Mesendoderm (in vitro differentiated cells): ENCODE measurements around the gene ZP3.
"Not testable (repeated sequence)": the region's sequence is repeated elsewhere in the genome, so short reads cannot be mapped to it uniquely, and the experiment has no call there.

Source experiments
- DNase-seq: peaks from one replicate; pipeline ENCODE4 v3.0.0; 2013
- H2AK5ac ChIP-seq: 2 replicates; pipeline ENCODE4 v1.6.1; 2013; ENCODE audit warnings: low read length, inconsistent platforms
- H2BK120ac ChIP-seq: 2 replicates; pipeline ENCODE4 v1.6.1; 2013; ENCODE audit warnings: low read depth, mild to moderate bottlenecking, low read length, moderate library complexity, mixed read lengths
- H2BK15ac ChIP-seq: replicated peaks from 2 replicates; pipeline ENCODE4 v1.6.1; 2013; ENCODE audit warnings: low read depth, mild to moderate bottlenecking, moderate library complexity
- H2BK5ac ChIP-seq: 2 replicates; pipeline ENCODE4 v1.6.1; 2013; ENCODE audit warnings: low read length, inconsistent platforms
- H3K18ac ChIP-seq: 2 replicates; pipeline ENCODE4 v1.6.1; 2013; ENCODE audit warnings: mild to moderate bottlenecking, low read length, mixed read lengths
- H3K23ac ChIP-seq: one replicate; pipeline ENCODE4 v1.6.1; 2013; ENCODE audit warnings: low read length
- H3K27ac ChIP-seq: 2 replicates; pipeline ENCODE4 v1.5.1; 2013; ENCODE audit warnings: low read depth, mild to moderate bottlenecking, inconsistent platforms, low read length, moderate library complexity
- H3K27me3 ChIP-seq: 2 replicates; pipeline ENCODE4 v1.6.1; 2013; ENCODE audit warnings: low read length, control low read depth, mild to moderate bottlenecking, inconsistent platforms; ENCODE audit not compliant: insufficient read depth, poor library complexity
- H3K36me3 ChIP-seq: 2 replicates; pipeline ENCODE4 v1.6.1; 2013; ENCODE audit warnings: low read length, inconsistent platforms; ENCODE audit not compliant: control insufficient read depth, insufficient read depth
- H3K4ac ChIP-seq: one replicate; pipeline ENCODE4 v1.6.1; 2013; ENCODE audit warnings: low read depth, mild to moderate bottlenecking, low read length, moderate library complexity
- H3K4me1 ChIP-seq: 2 replicates; pipeline ENCODE4 v1.6.1; 2013; ENCODE audit warnings: low read depth, low read length, inconsistent platforms; ENCODE audit not compliant: control insufficient read depth
- H3K4me2 ChIP-seq: 2 replicates; pipeline ENCODE4 v1.6.1; 2013; ENCODE audit warnings: low read length
- H3K4me3 ChIP-seq: 2 replicates; pipeline ENCODE4 v1.5.1; 2013; ENCODE audit warnings: mild to moderate bottlenecking, low read length
- H3K56ac ChIP-seq: one replicate; pipeline ENCODE4 v1.6.1; 2013; ENCODE audit warnings: low read length
- H3K79me1 ChIP-seq: 2 replicates; pipeline ENCODE4 v1.6.1; 2013; ENCODE audit warnings: low read length, inconsistent platforms
- H3K79me2 ChIP-seq: 2 replicates; pipeline ENCODE4 v1.6.1; 2013; ENCODE audit warnings: mild to moderate bottlenecking, low read length; ENCODE audit not compliant: control insufficient read depth, insufficient read depth
- H3K9ac ChIP-seq: 2 replicates; pipeline ENCODE4 v1.6.1; 2013; ENCODE audit warnings: low read length, inconsistent platforms
- H4K5ac ChIP-seq: one replicate; pipeline ENCODE4 v1.6.1; 2013; ENCODE audit warnings: low read length
- H4K8ac ChIP-seq: one replicate; pipeline ENCODE4 v1.6.1; 2013; ENCODE audit warnings: low read depth, mild to moderate bottlenecking, control low read depth, low read length, moderate library complexity
- WGBS: extraction: QIAGEN DNeasy Blood & Tissue Kit; methylation state at CpG from one replicate; pipeline ENCODE4 v1.1.7; 2013; ENCODE audit warnings: low lambda C conversion rate, missing lambda C conversion rate; ENCODE audit not compliant: insufficient coverage; ENCODE audit errors: extremely low coverage; 5-methylcytosine and 5-hydroxymethylcytosine counted together

The ZP3 gene

GRCh38 chr7:76439120-76439888 lies 14.6 kb downstream of the ZP3 start:
- not testable (repeated sequence) for H3K56ac ChIP-seq, DNase-seq, H3K9ac ChIP-seq, H3K23ac ChIP-seq, H4K8ac ChIP-seq, H2BK15ac ChIP-seq, H4K5ac ChIP-seq, H3K79me2 ChIP-seq, H3K27ac ChIP-seq, H3K79me1 ChIP-seq, H2BK120ac ChIP-seq, H3K4me2 ChIP-seq, H2BK5ac ChIP-seq, H2AK5ac ChIP-seq, H3K4ac ChIP-seq, H3K4me3 ChIP-seq, H3K18ac ChIP-seq, H3K27me3 ChIP-seq, H3K4me1 ChIP-seq, H3K36me3 ChIP-seq
- WGBS = no CpG with 5 or more reads among the region's 7 CpGs

GRCh38 chr7:76440404-76440803 lies 15.7 kb downstream of the ZP3 start:
- H3K79me2 ChIP-seq, H3K4me1 ChIP-seq, H3K36me3 ChIP-seq, H3K27ac ChIP-seq, H3K4me3 ChIP-seq, H3K18ac ChIP-seq, H3K79me1 ChIP-seq, H4K8ac ChIP-seq, H2BK5ac ChIP-seq, H3K56ac ChIP-seq, DNase-seq, H3K4me2 ChIP-seq, H2BK15ac ChIP-seq, H3K9ac ChIP-seq, H3K23ac ChIP-seq, H3K27me3 ChIP-seq, H3K4ac ChIP-seq, H2BK120ac ChIP-seq, H4K5ac ChIP-seq, H2AK5ac ChIP-seq: not testable (repeated sequence)
- WGBS = no CpG with 5 or more reads among the region's 4 CpGs

- H3K56ac ChIP-seq, H3K79me1 ChIP-seq, H2AK5ac ChIP-seq, H3K4ac ChIP-seq, H4K5ac ChIP-seq, H4K8ac ChIP-seq, H3K9ac ChIP-seq, H2BK5ac ChIP-seq, H3K27ac ChIP-seq, H2BK120ac ChIP-seq, H3K4me1 ChIP-seq, H3K79me2 ChIP-seq, H3K4me2 ChIP-seq, H3K18ac ChIP-seq, DNase-seq, H3K4me3 ChIP-seq, H3K27me3 ChIP-seq, H2BK15ac ChIP-seq, H3K36me3 ChIP-seq, H3K23ac ChIP-seq: not testable (repeated sequence)
- WGBS = no CpG with 5 or more reads among the region's 10 CpGs
Observed at GRCh38 chr7:76441792-76442191, 17.0 kb downstream of the ZP3 start.

GRCh38 chr7:76442664-76443446 lies 18.1 kb downstream of the ZP3 start:
- not testable (repeated sequence) for H4K5ac ChIP-seq, DNase-seq, H3K23ac ChIP-seq

GRCh38 chr7:76443846-76444245 lies 19.1 kb downstream of the ZP3 start:
- not testable (repeated sequence) for H3K79me2 ChIP-seq, H2BK15ac ChIP-seq
- WGBS = no CpG with 5 or more reads among the region's 12 CpGs

More at GRCh38 chr7:76442664-76443446, 18.1 kb downstream of the ZP3 start:
- H3K4me2 ChIP-seq, H3K4me3 ChIP-seq, H3K56ac ChIP-seq, H2BK5ac ChIP-seq, H2BK120ac ChIP-seq, H3K27ac ChIP-seq, H2AK5ac ChIP-seq, H3K9ac ChIP-seq, H3K79me2 ChIP-seq, H3K79me1 ChIP-seq, H3K18ac ChIP-seq, H3K4me1 ChIP-seq, H2BK15ac ChIP-seq, H3K4ac ChIP-seq, H3K36me3 ChIP-seq, H3K27me3 ChIP-seq, H4K8ac ChIP-seq: not testable (repeated sequence)
- no CpG with 5 or more reads among the region's 5 CpGs for WGBS

More at GRCh38 chr7:76443846-76444245, 19.1 kb downstream of the ZP3 start:
- not testable (repeated sequence) for H3K36me3 ChIP-seq, H2BK5ac ChIP-seq, H3K79me1 ChIP-seq, H4K5ac ChIP-seq, H3K27ac ChIP-seq, H3K4me2 ChIP-seq, H3K4me3 ChIP-seq, H3K56ac ChIP-seq, H3K4ac ChIP-seq, H3K9ac ChIP-seq, H3K18ac ChIP-seq, H3K4me1 ChIP-seq, H2AK5ac ChIP-seq, DNase-seq, H4K8ac ChIP-seq, H3K27me3 ChIP-seq, H3K23ac ChIP-seq, H2BK120ac ChIP-seq
